IMR-90 (cell line): ENCODE results near the gene GRID1. TPM values are rescaled to one million over a fixed set of nuclear protein-coding genes. Genes with fewer than 3 reads are reported as not detected.

Experiments used
- ATAC-seq: fragments of 200-7000 bp; cut with Tn5 transposase; 2 replicates; pipeline ENCODE4 v1.9.1; 2020; ENCODE audit warnings: low read depth, mild to moderate bottlenecking, moderate library complexity
- BruUV-seq: library from RNA; stranded (reverse); fragments of 400-500 nt; replicated peaks from 2 replicates; lab custom pipeline; 2021; lab: Mats Ljungman, UMichigan
- CTCF ChIA-PET: fragments of 300-600 bp; formaldehyde crosslinking; extraction: SDS; loops from one replicate; lab custom pipeline; 2021; ENCODE audit warnings: antibody characterized with exemption; lab: Yijun Ruan, JAX
- POLR2A ChIA-PET: fragments of 300-600 bp; sonication (Branson Sonifier 250); formaldehyde crosslinking; loops from one replicate; lab custom pipeline; 2022; ENCODE audit warnings: antibody characterized with exemption; ENCODE audit not compliant: unreplicated experiment; lab: Charles Lee
- DNase-seq: peaks from one replicate; pipeline ENCODE4 v3.0.0; 2013
- H2AFZ ChIP-seq: replicated peaks from 2 replicates; pipeline ENCODE3; 2013; ENCODE audit warnings: low read length, mild to moderate bottlenecking; ENCODE audit not compliant: poor library complexity
- H2AK5ac ChIP-seq: 2 replicates; pipeline ENCODE4 v1.6.1; 2013; ENCODE audit warnings: low read depth, low read length, inconsistent platforms
- H2AK9ac ChIP-seq: replicated peaks from 2 replicates; pipeline ENCODE3; 2013; ENCODE audit warnings: mild to moderate bottlenecking, low read depth, low read length, moderate library complexity; ENCODE audit not compliant: poor library complexity
- H2BK120ac ChIP-seq: 2 replicates; pipeline ENCODE4 v1.6.1; 2013; ENCODE audit warnings: low read depth, low read length, inconsistent platforms
- H2BK15ac ChIP-seq: 3 replicates; pipeline ENCODE4 v1.6.1; 2013; ENCODE audit warnings: low read depth, low read length, inconsistent platforms
- H2BK20ac ChIP-seq: 2 replicates; pipeline ENCODE4 v1.6.1; 2013; ENCODE audit warnings: low read depth, mild to moderate bottlenecking, inconsistent platforms, low read length, moderate library complexity
- H2BK5ac ChIP-seq: 2 replicates; pipeline ENCODE4 v1.6.1; 2013; ENCODE audit warnings: mild to moderate bottlenecking, low read depth, low read length, inconsistent platforms; ENCODE audit not compliant: poor library complexity, severe bottlenecking
- H3K14ac ChIP-seq: replicated peaks from 2 replicates; pipeline ENCODE4 v1.6.1; 2013; ENCODE audit warnings: low read depth, low read length, inconsistent platforms
- H3K18ac ChIP-seq: 2 replicates; pipeline ENCODE4 v1.6.1; 2013; ENCODE audit warnings: low read depth, low read length, control low read depth
- H3K23ac ChIP-seq: 2 replicates; pipeline ENCODE4 v1.6.1; 2013; ENCODE audit warnings: low read depth, low read length, inconsistent platforms
- H3K27ac ChIP-seq: 2 replicates; pipeline ENCODE4 v1.5.1; 2013; ENCODE audit warnings: mild to moderate bottlenecking, control low read depth, low read length; ENCODE audit not compliant: insufficient read depth
- H3K27me3 ChIP-seq: 2 replicates; pipeline ENCODE4 v1.6.1; 2013; ENCODE audit warnings: low read length; ENCODE audit not compliant: control insufficient read depth, insufficient read depth
- H3K36me3 ChIP-seq: 2 replicates; pipeline ENCODE4 v1.6.1; 2013; ENCODE audit warnings: low read length, mixed read lengths; ENCODE audit not compliant: control insufficient read depth, insufficient read depth
- H3K4ac ChIP-seq: 2 replicates; pipeline ENCODE4 v1.6.1; 2013; ENCODE audit warnings: low read depth, low read length, inconsistent platforms
- H3K4me1 ChIP-seq: 2 replicates; pipeline ENCODE4 v1.6.1; 2013; ENCODE audit warnings: low read length, mixed read lengths; ENCODE audit not compliant: control insufficient read depth, insufficient read depth
- H3K4me2 ChIP-seq: 2 replicates; pipeline ENCODE4 v1.6.1; 2013; ENCODE audit warnings: low read depth, mild to moderate bottlenecking, control low read depth, low read length, moderate library complexity
- H3K4me3 ChIP-seq: 2 replicates; pipeline ENCODE4 v1.5.1; 2013; ENCODE audit warnings: low read depth, mild to moderate bottlenecking, control low read depth, low read length, moderate library complexity; ENCODE audit not compliant: insufficient read depth
- H3K56ac ChIP-seq: 2 replicates; pipeline ENCODE4 v1.6.1; 2013; ENCODE audit warnings: low read length, inconsistent platforms; ENCODE audit not compliant: insufficient read depth; ENCODE audit errors: extremely low read depth
- H3K79me1 ChIP-seq, 2 experiments: 2 replicates each; pipeline ENCODE4 v1.6.1; 2013; ENCODE audit warnings: low read length in 2 of 2, inconsistent platforms in 1 of 2, low read depth in 1 of 2
- H3K9ac ChIP-seq: 2 replicates; pipeline ENCODE4 v1.6.1; 2013; ENCODE audit warnings: low read depth, low read length, control low read depth
- H3K9me1 ChIP-seq: 2 replicates; pipeline ENCODE4 v1.6.1; 2013; ENCODE audit warnings: low read length, inconsistent platforms; ENCODE audit not compliant: insufficient read depth
- H3K9me3 ChIP-seq: 2 replicates; pipeline ENCODE4 v1.6.1; 2013; ENCODE audit warnings: low read length; ENCODE audit not compliant: control insufficient read depth, insufficient read depth
- H4K20me1 ChIP-seq: 2 replicates; pipeline ENCODE4 v1.6.1; 2013; ENCODE audit warnings: low read length, inconsistent platforms; ENCODE audit not compliant: insufficient read depth
- H4K5ac ChIP-seq: 2 replicates; pipeline ENCODE4 v1.6.1; 2013; ENCODE audit warnings: mild to moderate bottlenecking, low read depth, low read length, control low read depth
- H4K8ac ChIP-seq, 2 experiments: 2 replicates each; pipeline ENCODE4 v1.6.1; 2013; ENCODE audit warnings: low read depth in 2 of 2, low read length in 2 of 2, control low read depth in 1 of 2, inconsistent platforms in 1 of 2
- H4K91ac ChIP-seq: 2 replicates; pipeline ENCODE4 v1.6.1; 2013; ENCODE audit warnings: low read depth, low read length, inconsistent platforms; ENCODE audit not compliant: insufficient read depth
- CEBPB ChIP-seq: IDR thresholded peaks from 2 replicates; pipeline ENCODE4 v1.6.1; 2012; ENCODE audit warnings: low read depth, low read length, improper control_type of control experiment
- CHD1 ChIP-seq: IDR thresholded peaks from 2 replicates; pipeline ENCODE4 v1.6.1; 2012; ENCODE audit warnings: low read depth, low read length, improper control_type of control experiment
- CTCF ChIP-seq: conservative IDR thresholded peaks from 2 replicates; pipeline ENCODE4 v1.5.1; 2012; ENCODE audit warnings: mild to moderate bottlenecking, low read depth, low read length, improper control_type of control experiment
- FOS ChIP-seq: fragments of 150-350 bp; IDR thresholded peaks from 2 replicates; pipeline ENCODE4 v1.6.1; 2016; ENCODE audit warnings: low read depth, low read length
- MAFK ChIP-seq: IDR thresholded peaks from 2 replicates; pipeline ENCODE4 v1.6.1; 2012; ENCODE audit warnings: low read depth, low read length, improper control_type of control experiment
- MAZ ChIP-seq: IDR thresholded peaks from 2 replicates; pipeline ENCODE4 v1.6.1; 2012; ENCODE audit warnings: low read depth, mild to moderate bottlenecking, low read length, improper control_type of control experiment, moderate library complexity, borderline replicate concordance
- MXI1 ChIP-seq: IDR thresholded peaks from 2 replicates; pipeline ENCODE4 v1.6.1; 2012; ENCODE audit warnings: low read depth, mild to moderate bottlenecking, low read length, moderate library complexity, borderline replicate concordance
- RAD21 ChIP-seq: IDR thresholded peaks from 2 replicates; pipeline ENCODE4 v1.6.1; 2012; ENCODE audit warnings: low read length, improper control_type of control experiment
- RCOR1 ChIP-seq: IDR thresholded peaks from 2 replicates; pipeline ENCODE4 v1.6.1; 2012; ENCODE audit warnings: mild to moderate bottlenecking, low read length, improper control_type of control experiment; ENCODE audit not compliant: insufficient replicate concordance
- USF2 ChIP-seq: fragments of 150-350 bp; IDR thresholded peaks from 2 replicates; pipeline ENCODE4 v1.6.1; 2017; ENCODE audit warnings: mild to moderate bottlenecking, antibody characterized with exemption, low read length, low read depth
- WGBS, 2 experiments: methylation state at CpG; one replicate each; pipeline versions ENCODE4 v1.1.5 to v1.1.7; 2013; ENCODE audit warnings: missing lambda C conversion rate in 2 of 2; ENCODE audit not compliant: insufficient read length in 1 of 2; ENCODE audit errors: extremely low coverage in 2 of 2; 5-methylcytosine and 5-hydroxymethylcytosine counted together
- dilution Hi-C: fragments of 300-500 bp; cut with HindIII; formaldehyde crosslinking; loops from one replicate; pipeline ENCODE4 v1.14.3; 2018; ENCODE audit warnings: low sequenced_read_pairs; ENCODE audit not compliant: unreplicated experiment
- in situ Hi-C: fragments of 300-500 bp; cut with MboI; formaldehyde crosslinking; loops from 3 replicates; pipeline ENCODE4 v1.14.3; 2019; ENCODE audit warnings: low sequenced_read_pairs, inconsistent platforms, mixed read lengths
- intact Hi-C: fragments of 100-400 bp; cut with micrococcal nuclease; formaldehyde crosslinking; loops from 2 replicates; pipeline ENCODE4 v1.10.0; 2022
- polyA plus RNA-seq, 3 experiments: library from polyadenylated mRNA; depleted of rRNA; stranded (reverse); fragments of >200 nt; gene quantifications; 2 replicates each; pipeline ENCODE4 v1.2.3, GENCODE V29; 2012; ENCODE audit warnings: low replicate concordance in 1 of 3
- total RNA-seq: library from RNA; depleted of rRNA; stranded (reverse); fragments of >200 nt; gene quantifications from 2 replicates; pipeline ENCODE4 v1.2.3, GENCODE V29; 2012

GRID1 gene
- total and polyA plus RNA-seq, 2 of the 4 experiments (the other 2 are of a cell fraction) = not detected

- H2AK9ac ChIP-seq = no peak overlapping the region
- BruUV-seq = no TSS peak
- H3K9me1 ChIP-seq = no peaks in the 10 kb centered on the region
- no peaks in the 10 kb centered on the region for H3K36me3 ChIP-seq
- dilution Hi-C loops (no loop called here), in situ Hi-C loops (no loop called here), intact Hi-C loops (no loop called here)
- CTCF ChIA-PET = no interaction called here
- no peak overlapping the region for H3K4ac ChIP-seq
- H3K27me3 ChIP-seq = no peaks in the 10 kb centered on the region
- POLR2A ChIA-PET = no interaction called here
- no peak overlapping the region for H2BK15ac ChIP-seq
- H3K4me2 ChIP-seq = no peak overlapping the region
- no peak overlapping the region for H3K18ac ChIP-seq
- H4K20me1 ChIP-seq = no peaks in the 10 kb centered on the region
- DNase-seq (no peak), ATAC-seq (no peak)
- no peak overlapping the region for H3K9ac ChIP-seq
- WGBS, 2 experiments = 60% methylated on average over 1 of the region's 5 CpGs; no CpG with 5 or more reads in 1 of the 2 experiments
- H3K27ac ChIP-seq = no peak overlapping the region
- no peak overlapping the region for H2BK5ac ChIP-seq
- no peak for TF ChIP-seq FOS
- no peak for TF ChIP-seq MAFK
- no peak for TF ChIP-seq USF2
- TF ChIP-seq MAZ = no peak
- TF ChIP-seq MXI1 = no peak
- no peak for TF ChIP-seq CHD1
- TF ChIP-seq CEBPB = no peak
- no peak for TF ChIP-seq RCOR1
- TF ChIP-seq CTCF = no peak
- no peak for TF ChIP-seq RAD21
- H3K4me3 ChIP-seq = no peak overlapping the region
- H3K4me1 ChIP-seq = no peaks in the 10 kb centered on the region
- H3K14ac ChIP-seq = no peak overlapping the region
- H2BK20ac ChIP-seq = no peak overlapping the region
- H4K91ac ChIP-seq = no peak overlapping the region
- no peak overlapping the region for H2AK5ac ChIP-seq
- no peak overlapping the region for H3K56ac ChIP-seq
- H3K79me1 ChIP-seq = no peaks in the 10 kb centered on the region
- no peak overlapping the region for H4K8ac ChIP-seq
- H4K5ac ChIP-seq = no peak overlapping the region
- no peak overlapping the region for H2BK120ac ChIP-seq
- no peak overlapping the region for H3K23ac ChIP-seq
- no peak overlapping the region for H2AFZ ChIP-seq
- no peaks in the 10 kb centered on the region for H3K9me3 ChIP-seq
Observed at GRCh38 chr10:86321568-86321967, 45.0 kb downstream of the GRID1 start.
